Measurements from ENCODE around the gene PDCD1LG2.

DNA sequence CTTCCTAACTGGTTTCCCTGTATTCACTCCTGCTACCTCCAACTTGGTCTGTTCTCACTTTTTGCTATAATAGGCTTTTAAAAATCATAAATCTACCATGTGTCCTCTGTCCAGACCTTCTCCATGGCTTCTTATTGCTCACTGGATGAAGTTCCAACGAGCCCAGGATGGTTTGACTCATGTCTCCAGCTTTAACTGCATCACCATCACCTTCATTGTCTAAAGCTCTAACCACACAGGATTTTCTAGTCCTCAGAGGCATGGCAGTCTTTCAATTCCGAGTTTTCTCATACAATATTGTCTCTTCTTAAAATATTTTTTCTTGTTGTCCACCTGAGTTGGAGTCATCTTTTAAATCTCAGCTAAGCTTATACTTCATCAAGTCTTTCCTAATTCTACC lies 49.3 kb downstream of the PDCD1LG2 start:
- TF ChIP-seq, protein P1, sequence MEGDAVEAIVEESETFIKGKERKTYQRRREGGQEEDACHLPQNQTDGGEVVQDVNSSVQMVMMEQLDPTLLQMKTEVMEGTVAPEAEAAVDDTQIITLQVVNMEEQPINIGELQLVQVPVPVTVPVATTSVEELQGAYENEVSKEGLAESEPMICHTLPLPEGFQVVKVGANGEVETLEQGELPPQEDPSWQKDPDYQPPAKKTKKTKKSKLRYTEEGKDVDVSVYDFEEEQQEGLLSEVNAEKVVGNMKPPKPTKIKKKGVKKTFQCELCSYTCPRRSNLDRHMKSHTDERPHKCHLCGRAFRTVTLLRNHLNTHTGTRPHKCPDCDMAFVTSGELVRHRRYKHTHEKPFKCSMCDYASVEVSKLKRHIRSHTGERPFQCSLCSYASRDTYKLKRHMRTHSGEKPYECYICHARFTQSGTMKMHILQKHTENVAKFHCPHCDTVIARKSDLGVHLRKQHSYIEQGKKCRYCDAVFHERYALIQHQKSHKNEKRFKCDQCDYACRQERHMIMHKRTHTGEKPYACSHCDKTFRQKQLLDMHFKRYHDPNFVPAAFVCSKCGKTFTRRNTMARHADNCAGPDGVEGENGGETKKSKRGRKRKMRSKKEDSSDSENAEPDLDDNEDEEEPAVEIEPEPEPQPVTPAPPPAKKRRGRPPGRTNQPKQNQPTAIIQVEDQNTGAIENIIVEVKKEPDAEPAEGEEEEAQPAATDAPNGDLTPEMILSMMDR (IDR thresholded peaks at IDR 0.05; ENCODE audit: low read depth, low read length), result no peak
- no peak for TF ChIP-seq EZH2phosphoT487 (IDR thresholded peaks at IDR 0.05; ENCODE audit: low read depth)
